Mucosa of descending colon (tissue), 3 donors: ENCODE data around the gene KRTAP9-7. TPM values are rescaled to one million over a fixed set of nuclear protein-coding genes. Genes with fewer than 3 reads are reported as not detected.

Source experiments
- ATAC-seq: fragments of 200-7000 bp; cut with Tn5 transposase; one replicate; pipeline ENCODE4 v1.9.1; 2020; ENCODE audit warnings: mild to moderate bottlenecking, moderate library complexity
- DNase-seq, 3 donors: peaks; one replicate each; pipeline ENCODE4 v3.0.0-alpha.2; 2020
- H3K36me3 ChIP-seq: fragments of 200-600 bp; one replicate; pipeline ENCODE4 v1.8.0; 2021; ENCODE audit warnings: low read depth, mild to moderate bottlenecking
- H3K4me1 ChIP-seq: fragments of 200-600 bp; one replicate; pipeline ENCODE4 v1.8.0; 2021; ENCODE audit warnings: low read depth, mild to moderate bottlenecking
- H3K4me3 ChIP-seq: fragments of 200-600 bp; one replicate; pipeline ENCODE4 v1.8.0; 2021; ENCODE audit warnings: mild to moderate bottlenecking
- H3K9me3 ChIP-seq: fragments of 200-600 bp; one replicate; pipeline ENCODE4 v1.8.0; 2021; ENCODE audit warnings: mild to moderate bottlenecking
- intact Hi-C, 2 donors: fragments of 100-400 bp; cut with DNase I in 1 of 2; cut with micrococcal nuclease in 1 of 2; formaldehyde crosslinking; loops; one replicate each; pipeline versions ENCODE4 v1.11.0 to v1.11.1; 2022; cut with DNase I, micrococcal nuclease
- total RNA-seq, 3 donors: library from RNA; stranded (reverse); fragmentation: NEBNext Ultra II Directional in 2 of 3; extraction: Animal tissue kit (Norgen Biotek cat#: 25700) in 2 of 3; gene quantifications; one replicate each; pipeline versions ENCODE4 v1.2.1 to v1.2.4, GENCODE V29; 2021 to 2023
- TF ChIP-seq, protein P1 (sequence below): fragments of 200-600 bp; IDR thresholded peaks from one replicate; pipeline ENCODE4 v1.8.0; 2022; ENCODE audit warnings: antibody characterized with exemption, mild to moderate bottlenecking
- donor health status: DM: no; HTN: no; CAD: no; lungs with moderate emphysema.
- donor health status: DM: no; HTN: no; CAD: no.
- donor health status: DM: no; HTN: yes; CAD: no.

The KRTAP9-7 gene
- total RNA-seq, 3 donors from 2014 or later = not detected

DNA sequence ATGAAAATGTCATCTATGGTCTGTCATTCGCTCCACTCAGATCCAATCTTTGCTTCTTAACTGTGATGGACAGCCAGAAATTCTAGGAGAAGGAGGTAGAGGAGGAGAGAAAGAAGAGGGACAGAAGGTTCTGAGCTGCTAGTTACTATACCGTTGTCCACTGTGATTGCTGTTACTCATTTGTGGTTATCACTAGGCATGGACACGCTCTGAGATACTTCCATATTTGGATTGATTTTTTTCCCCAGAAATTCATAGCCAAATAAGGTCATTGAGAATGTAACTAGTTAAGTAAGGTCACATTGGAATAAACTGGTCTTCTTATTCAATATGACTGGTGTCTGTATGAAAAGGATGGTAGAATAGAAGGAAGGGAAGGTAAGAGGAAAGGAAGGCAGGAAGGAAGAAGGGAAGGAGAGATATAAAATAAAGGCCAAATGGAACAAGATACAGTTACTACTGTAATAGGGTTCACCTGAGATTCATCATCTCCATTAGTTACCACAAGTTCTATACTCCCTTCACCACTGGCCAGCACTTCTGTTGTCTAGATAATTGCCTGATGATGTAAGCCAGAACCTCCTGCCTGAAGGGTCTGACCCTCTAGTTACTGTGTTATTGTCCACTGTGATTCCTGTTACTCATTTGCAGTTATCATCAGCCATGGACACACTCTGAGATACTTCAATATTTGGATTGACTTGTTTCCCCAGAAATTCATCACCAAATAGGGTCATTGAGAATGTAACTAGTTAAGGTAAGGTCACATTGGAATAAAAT lies 2.9 kb downstream of the KRTAP9-7 start:
- intact Hi-C loops = no loop called here
- DNase-seq (no peak), ATAC-seq (no peak)
- Histone ChIP-seq H3K36me3 (no peaks in the 10 kb centered on the region), H3K4me3 (no peak overlapping the region), H3K4me1 (no peaks in the 10 kb centered on the region), H3K9me3 (no peaks in the 10 kb centered on the region)
- TF ChIP-seq, protein P1, sequence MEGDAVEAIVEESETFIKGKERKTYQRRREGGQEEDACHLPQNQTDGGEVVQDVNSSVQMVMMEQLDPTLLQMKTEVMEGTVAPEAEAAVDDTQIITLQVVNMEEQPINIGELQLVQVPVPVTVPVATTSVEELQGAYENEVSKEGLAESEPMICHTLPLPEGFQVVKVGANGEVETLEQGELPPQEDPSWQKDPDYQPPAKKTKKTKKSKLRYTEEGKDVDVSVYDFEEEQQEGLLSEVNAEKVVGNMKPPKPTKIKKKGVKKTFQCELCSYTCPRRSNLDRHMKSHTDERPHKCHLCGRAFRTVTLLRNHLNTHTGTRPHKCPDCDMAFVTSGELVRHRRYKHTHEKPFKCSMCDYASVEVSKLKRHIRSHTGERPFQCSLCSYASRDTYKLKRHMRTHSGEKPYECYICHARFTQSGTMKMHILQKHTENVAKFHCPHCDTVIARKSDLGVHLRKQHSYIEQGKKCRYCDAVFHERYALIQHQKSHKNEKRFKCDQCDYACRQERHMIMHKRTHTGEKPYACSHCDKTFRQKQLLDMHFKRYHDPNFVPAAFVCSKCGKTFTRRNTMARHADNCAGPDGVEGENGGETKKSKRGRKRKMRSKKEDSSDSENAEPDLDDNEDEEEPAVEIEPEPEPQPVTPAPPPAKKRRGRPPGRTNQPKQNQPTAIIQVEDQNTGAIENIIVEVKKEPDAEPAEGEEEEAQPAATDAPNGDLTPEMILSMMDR = no peak

DNA sequence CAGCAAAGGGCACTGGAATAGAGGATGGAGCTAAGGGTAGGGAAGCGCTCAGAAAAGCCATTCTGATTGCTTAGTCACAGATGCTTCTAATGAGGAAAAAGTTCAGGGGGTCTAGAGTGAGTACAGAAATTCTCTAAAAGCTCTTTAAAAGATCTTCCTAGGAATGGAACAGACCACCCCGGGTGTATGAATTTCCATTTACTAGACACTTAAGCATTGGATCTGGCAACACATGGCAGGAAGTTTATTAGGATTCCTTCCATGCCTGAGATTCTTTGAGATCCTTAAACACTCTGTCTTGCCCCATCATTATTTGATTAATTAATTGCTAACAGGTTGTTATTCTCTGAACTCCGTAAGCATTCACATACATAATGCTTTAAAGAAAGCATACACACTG lies 8.5 kb downstream of the KRTAP9-7 start:
- TF ChIP-seq, protein P1 = no peak

DNA sequence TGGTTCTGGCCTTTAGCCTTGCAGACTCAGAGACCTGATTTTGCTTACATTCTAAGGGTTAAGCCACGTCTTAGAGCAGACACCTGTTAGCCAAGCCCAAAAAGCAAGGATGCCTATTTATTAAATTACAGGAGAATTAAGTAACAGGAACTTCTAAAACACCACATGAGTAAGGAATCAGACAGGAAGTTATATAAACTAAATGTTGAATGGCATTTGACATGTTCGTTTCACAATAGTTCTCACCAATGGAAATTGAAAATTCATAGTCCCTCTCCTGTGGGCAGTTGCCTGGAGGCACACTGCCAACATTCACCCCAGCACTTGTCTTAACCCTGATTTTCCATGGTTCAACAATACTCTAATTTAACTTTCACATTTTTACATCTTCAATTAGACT lies 9.0 kb downstream of the KRTAP9-7 start:
- Histone ChIP-seq H3K9me3 (no peaks in the 10 kb centered on the region), H3K4me1 (no peaks in the 10 kb centered on the region), H3K36me3 (no peaks in the 10 kb centered on the region), H3K4me3 (no peak overlapping the region)
- intact Hi-C loops = no loop called here
- TF ChIP-seq, protein P1 = no peak
- ATAC-seq = no peak
- DNase-seq = no peak

More for the DNA sequence above, 8.5 kb downstream of the KRTAP9-7 start:
- no peak for ATAC-seq
- H3K4me3 ChIP-seq = no peak overlapping the region
- no peaks in the 10 kb centered on the region for H3K4me1 ChIP-seq
- H3K36me3 ChIP-seq = no peaks in the 10 kb centered on the region
- intact Hi-C loops = no loop called here
- no peaks in the 10 kb centered on the region for H3K9me3 ChIP-seq
- no peak for DNase-seq

DNA sequence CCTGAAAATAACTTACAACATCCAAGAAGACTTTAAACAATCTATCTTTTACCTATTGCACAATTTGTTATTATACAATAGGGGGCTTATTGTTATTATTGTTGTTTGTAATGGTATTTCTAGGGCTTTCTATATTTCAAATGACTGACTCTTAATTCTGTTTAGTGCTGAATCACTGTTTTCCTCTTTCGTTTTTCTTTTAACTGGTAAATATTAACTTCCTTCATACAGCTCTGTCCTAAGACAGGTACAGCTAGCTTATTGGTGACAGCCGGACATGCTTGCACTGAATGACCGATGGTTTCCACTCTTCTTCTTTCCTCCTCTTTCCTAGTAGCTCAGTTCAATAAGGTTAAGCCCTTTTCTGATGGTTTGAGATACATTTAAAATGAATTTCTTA lies 11.6 kb downstream of the KRTAP9-7 start:
- DNase-seq (no peak), ATAC-seq (no peak)
- no peaks in the 10 kb centered on the region for H3K4me1 ChIP-seq
- H3K9me3 ChIP-seq = no peaks in the 10 kb centered on the region
- H3K4me3 ChIP-seq = no peak overlapping the region
- TF ChIP-seq, protein P1 = no peak
- intact Hi-C loops = no loop called here
- no peaks in the 10 kb centered on the region for H3K36me3 ChIP-seq

DNA sequence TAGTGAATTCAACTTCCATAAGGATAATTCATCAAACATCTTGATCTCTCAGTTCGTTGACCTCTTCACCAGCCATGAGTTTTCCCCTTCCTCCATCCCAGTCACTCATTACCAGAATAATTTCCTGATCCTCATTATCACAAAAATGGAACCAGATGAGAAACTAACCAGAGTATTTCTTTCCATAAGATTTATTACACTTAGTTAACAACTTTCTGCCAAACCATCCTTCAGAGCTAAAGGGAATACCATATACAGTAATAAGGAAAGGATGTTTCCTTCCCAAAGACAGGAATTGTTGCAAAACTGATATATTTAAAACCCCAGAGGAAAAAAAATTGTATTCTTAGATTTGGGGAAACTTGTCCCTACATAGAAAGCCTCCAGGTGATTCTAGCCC lies 18.5 kb downstream of the KRTAP9-7 start:
- no peaks in the 10 kb centered on the region for H3K36me3 ChIP-seq
- H3K4me3 ChIP-seq = no peak overlapping the region
- TF ChIP-seq, protein P1 = no peak
- H3K4me1 ChIP-seq = no peaks in the 10 kb centered on the region
- no peak for DNase-seq
- no peak for ATAC-seq
- intact Hi-C loops = no loop called here
- H3K9me3 ChIP-seq = no peaks in the 10 kb centered on the region
